NCI-H2227 (cell line): ENCODE data around the gene SGSH.

Experiments
- DNase-seq: peaks from one replicate; lab custom pipeline; 2025; ENCODE audit not compliant: unreplicated experiment; lab: John Stamatoyannopoulos, UW

The SGSH gene

DNA sequence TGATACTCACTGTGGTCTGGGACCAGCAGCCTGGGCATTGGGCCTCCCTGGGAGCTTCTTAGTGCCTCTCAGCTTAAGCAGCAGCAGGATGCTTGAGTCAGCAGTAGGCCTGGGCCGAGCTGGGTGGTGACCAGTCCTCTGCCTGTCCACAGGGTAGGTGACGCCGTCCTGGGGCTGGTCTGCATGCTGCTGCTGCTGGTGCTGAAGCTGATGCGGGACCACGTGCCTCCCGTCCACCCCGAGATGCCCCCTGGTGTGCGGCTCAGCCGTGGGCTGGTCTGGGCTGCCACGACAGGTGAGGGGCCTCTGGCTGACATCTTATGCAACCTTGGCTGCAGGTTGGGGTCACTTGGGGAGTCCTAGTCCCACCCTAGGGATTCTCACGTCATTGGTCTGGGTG is 7.5 kb upstream of the SGSH start:
- no peak for DNase-seq

GRCh38 chr17:80227156-80227555 is 7.0 kb upstream of the SGSH start:
- no peak for DNase-seq

GRCh38 chr17:80225230-80225629 is 5.1 kb upstream of the SGSH start:
- DNase-seq = no peak

DNA sequence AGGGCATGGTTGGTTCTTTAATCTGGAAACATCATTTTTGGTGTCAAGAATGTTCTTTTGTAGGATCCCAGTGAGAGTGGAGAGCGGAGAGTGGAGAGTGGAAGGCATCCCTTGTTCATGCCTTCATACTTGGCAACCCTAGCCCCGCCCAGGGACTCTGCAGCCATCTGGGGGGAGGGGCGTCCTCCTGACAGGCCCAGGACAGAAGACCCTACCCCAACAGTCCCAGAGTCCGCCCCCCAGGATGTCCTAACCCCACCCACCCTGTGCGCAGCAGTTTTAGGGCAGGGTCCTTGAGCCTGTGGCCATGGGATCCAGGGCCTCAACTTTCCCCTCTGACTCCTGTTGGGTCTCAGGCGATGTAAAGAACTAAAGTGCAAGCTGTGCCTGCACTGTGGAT is 4.5 kb upstream of the SGSH start:
- no peak for DNase-seq

- DNase-seq = no peak
Measured at GRCh38 chr17:80223838-80224497, 3.8 kb upstream of the SGSH start.

DNA sequence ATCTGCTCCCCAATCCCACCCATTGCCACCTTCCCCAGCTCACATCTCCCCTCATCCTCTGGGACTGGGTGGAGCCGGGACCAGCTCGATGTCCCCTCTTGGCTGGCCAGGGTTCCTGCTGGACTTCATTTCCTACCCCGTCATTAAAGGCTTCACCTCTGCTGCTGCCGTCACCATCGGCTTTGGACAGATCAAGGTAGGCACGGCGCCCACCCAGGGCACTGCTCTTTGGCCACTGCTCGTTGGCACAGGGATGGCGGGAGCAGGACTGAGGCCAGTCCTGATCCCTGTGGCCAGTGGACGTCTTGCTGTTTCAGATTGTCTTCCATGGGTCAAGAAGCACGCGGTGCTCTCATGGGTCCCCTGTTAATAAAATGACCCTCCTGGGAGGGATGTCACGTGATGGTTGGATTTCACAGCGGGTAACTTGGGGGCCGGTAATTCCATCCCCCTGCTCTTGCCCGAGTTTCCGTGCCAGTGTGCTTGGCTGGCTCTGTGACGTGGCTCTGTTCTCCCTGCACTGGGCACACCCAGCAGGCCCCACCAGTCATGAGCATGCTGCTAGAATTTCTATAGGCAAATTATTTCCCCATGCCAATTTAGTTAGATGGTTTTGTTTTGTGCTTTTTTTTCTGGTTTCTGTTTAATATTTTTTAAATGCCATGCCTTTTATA is 3.1 kb upstream of the SGSH start:
- no peak for DNase-seq

DNA sequence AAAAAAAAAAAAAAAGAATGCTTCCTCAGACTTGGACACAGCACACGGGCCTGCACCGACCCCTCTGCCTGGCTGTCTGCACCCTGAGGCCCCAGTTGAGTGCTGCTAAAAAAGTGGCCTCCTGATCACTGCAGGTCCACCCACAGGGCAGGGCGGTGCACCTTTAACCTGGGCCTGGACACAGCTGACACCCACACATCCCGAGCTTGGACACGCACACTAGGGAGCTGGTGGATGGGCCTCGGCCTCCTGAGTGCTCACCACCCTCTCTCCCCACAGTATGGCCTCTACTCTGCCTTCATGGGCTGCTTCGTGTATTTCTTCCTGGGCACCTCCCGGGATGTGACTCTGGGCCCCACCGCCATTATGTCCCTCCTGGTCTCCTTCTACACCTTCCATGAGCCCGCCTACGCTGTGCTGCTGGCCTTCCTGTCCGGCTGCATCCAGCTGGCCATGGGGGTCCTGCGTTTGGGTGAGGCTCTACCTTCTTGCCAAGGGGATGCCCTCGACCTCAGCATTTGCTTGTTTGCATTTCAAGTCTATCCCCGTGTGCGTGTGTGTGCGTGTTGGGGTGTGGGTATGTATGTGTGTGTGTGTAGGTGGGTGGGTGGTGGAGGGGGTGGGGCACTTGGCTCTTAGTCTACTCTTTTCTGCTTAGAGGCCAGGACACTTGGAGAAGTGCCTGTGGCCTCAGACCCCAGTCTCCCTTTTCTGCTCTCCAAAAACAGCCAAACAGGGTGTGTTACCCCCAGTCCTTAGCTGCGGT is 2.4 kb upstream of the SGSH start:
- no peak for DNase-seq

GRCh38 chr17:80221351-80222105 is 1.4 kb upstream of the SGSH start:
- DNase-seq = no peak

- DNase-seq = peak; percentile 59
Measured at GRCh38 chr17:80220736-80221215, 643 bp upstream of the SGSH start.

DNA sequence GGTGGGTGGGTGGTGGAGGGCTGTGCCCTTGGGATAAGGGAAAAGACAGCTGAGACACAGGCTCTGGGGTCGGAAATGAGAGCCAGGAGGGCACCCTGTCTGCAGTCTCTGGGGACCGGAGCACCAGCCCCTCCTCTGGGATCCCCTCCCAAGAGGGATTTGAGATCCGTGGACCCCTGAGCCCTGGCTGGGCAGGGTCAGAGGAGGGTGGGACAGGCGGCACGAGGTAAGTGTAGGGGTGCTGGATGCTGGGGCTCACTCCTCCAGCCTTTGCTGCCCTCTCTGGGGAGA is 425 bp downstream of the SGSH start:
- no peak for DNase-seq

- DNase-seq = peak; percentile 44
Measured at GRCh38 chr17:80219013-80219762, 945 bp downstream of the SGSH start.

DNA sequence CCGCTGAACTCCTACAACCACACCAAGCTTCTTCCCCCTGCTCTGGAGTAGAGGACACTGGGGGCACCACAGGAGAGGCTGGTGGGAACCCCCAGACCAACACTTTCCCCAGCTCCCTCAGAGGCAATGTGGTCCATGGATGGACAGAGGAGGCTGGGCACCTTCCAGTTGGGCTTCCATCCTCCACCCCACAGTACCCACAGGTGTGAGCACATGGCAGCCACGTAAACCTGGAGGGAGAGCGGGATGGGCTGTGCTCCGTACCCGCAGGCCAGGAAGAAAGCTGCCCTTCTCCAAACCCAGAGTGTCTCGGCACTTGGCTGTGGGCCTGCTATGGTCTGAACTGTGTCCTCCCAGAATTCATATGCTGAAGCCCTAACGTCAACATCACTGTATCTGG is 1.7 kb downstream of the SGSH start:
- no peak for DNase-seq

GRCh38 chr17:80217703-80218362 is 2.3 kb downstream of the SGSH start:
- no peak for DNase-seq

DNA sequence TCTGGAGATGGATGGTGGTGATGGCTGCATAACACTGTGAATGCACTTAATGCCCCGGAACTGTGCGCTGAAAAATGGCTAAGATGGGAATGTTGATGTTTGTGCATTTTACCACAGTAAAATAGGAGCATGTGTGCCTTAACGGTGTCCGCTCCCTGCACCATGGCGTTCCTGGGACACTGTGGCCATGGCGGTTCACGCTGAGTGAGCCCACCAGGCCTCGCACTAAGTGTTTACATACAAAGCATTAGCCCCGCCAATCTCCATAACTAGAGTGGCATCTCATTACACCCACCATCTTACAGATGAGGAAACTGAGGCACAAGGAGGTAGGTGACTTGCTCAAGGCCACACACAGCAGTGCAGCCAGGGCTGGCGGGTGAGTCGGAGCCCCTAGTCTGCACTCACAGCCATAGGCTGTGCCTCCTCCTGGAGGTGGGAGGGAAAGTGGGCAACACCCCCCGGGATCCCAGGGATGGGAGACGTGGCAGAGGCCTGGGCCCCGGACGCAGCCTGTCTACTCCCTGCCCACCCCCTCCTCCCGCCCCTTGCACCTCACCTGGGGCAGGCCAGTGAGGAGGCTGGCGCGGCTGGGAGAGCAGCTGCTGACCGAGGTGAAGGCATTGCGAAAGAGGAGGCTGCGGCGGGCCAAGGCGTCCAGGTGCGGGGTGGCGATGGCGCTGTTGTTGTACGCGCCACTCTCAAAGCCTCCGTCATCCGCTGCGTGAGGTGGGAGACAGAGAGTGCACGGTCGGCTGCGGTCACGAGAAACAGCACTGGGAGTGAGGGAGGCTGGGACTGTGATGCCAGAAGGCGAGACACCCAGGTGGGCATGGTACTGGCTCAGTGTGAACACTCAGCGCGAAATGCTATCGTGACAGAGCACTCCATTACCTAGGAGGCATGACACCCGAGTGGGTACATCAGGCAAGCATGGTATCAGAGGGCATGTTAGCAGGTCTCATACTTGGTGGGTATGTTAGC is 3.4 kb downstream of the SGSH start:
- no peak for DNase-seq

DNA sequence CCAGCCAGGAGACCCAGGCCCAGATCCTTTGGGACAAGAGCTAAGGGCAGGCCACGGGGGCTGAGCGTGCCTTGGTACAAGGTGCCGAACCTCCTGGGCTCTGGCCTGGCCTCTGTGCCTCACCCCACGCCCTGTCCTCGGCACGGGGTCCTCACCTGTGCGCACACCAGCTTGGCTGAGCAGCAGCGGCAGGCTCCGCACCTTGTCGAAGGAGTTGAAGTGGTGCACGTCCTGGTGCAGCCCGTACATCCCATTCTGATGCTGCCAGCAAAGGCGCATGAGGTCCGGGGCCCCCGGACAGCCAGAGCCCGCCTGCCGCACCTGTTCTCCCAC is 5.3 kb downstream of the SGSH start:
- no peak for DNase-seq

GRCh38 chr17:80214012-80214877 is 5.9 kb downstream of the SGSH start:
- DNase-seq = no peak

GRCh38 chr17:80213643-80213975 is 6.5 kb downstream of the SGSH start:
- no peak for DNase-seq

GRCh38 chr17:80212962-80213642 is 7.0 kb downstream of the SGSH start:
- no peak for DNase-seq
